IMR-90 (cell line): ENCODE data around the gene CYP4F2. TPM values are rescaled to one million over a fixed set of nuclear protein-coding genes. Genes with fewer than 3 reads are reported as not detected.

Experiments used
- ATAC-seq: fragments of 200-7000 bp; cut with Tn5 transposase; 2 replicates; pipeline ENCODE4 v1.9.1; 2020; ENCODE audit warnings: low read depth, mild to moderate bottlenecking, moderate library complexity
- BruUV-seq: library from RNA; stranded (reverse); fragments of 400-500 nt; replicated peaks from 2 replicates; lab custom pipeline; 2021; lab: Mats Ljungman, UMichigan
- CTCF ChIA-PET: fragments of 300-600 bp; formaldehyde crosslinking; extraction: SDS; loops from one replicate; lab custom pipeline; 2021; ENCODE audit warnings: antibody characterized with exemption; lab: Yijun Ruan, JAX
- POLR2A ChIA-PET: fragments of 300-600 bp; sonication (Branson Sonifier 250); formaldehyde crosslinking; loops from one replicate; lab custom pipeline; 2022; ENCODE audit warnings: antibody characterized with exemption; ENCODE audit not compliant: unreplicated experiment; lab: Charles Lee
- DNase-seq: peaks from one replicate; pipeline ENCODE4 v3.0.0; 2013
- H2AFZ ChIP-seq: replicated peaks from 2 replicates; pipeline ENCODE3; 2013; ENCODE audit warnings: low read length, mild to moderate bottlenecking; ENCODE audit not compliant: poor library complexity
- H2AK5ac ChIP-seq: 2 replicates; pipeline ENCODE4 v1.6.1; 2013; ENCODE audit warnings: low read depth, low read length, inconsistent platforms
- H2AK9ac ChIP-seq: replicated peaks from 2 replicates; pipeline ENCODE3; 2013; ENCODE audit warnings: mild to moderate bottlenecking, low read depth, low read length, moderate library complexity; ENCODE audit not compliant: poor library complexity
- H2BK120ac ChIP-seq: 2 replicates; pipeline ENCODE4 v1.6.1; 2013; ENCODE audit warnings: low read depth, low read length, inconsistent platforms
- H2BK15ac ChIP-seq: 3 replicates; pipeline ENCODE4 v1.6.1; 2013; ENCODE audit warnings: low read depth, low read length, inconsistent platforms
- H2BK20ac ChIP-seq: 2 replicates; pipeline ENCODE4 v1.6.1; 2013; ENCODE audit warnings: low read depth, mild to moderate bottlenecking, inconsistent platforms, low read length, moderate library complexity
- H2BK5ac ChIP-seq: 2 replicates; pipeline ENCODE4 v1.6.1; 2013; ENCODE audit warnings: mild to moderate bottlenecking, low read depth, low read length, inconsistent platforms; ENCODE audit not compliant: poor library complexity, severe bottlenecking
- H3K14ac ChIP-seq: replicated peaks from 2 replicates; pipeline ENCODE4 v1.6.1; 2013; ENCODE audit warnings: low read depth, low read length, inconsistent platforms
- H3K18ac ChIP-seq: 2 replicates; pipeline ENCODE4 v1.6.1; 2013; ENCODE audit warnings: low read depth, low read length, control low read depth
- H3K23ac ChIP-seq: 2 replicates; pipeline ENCODE4 v1.6.1; 2013; ENCODE audit warnings: low read depth, low read length, inconsistent platforms
- H3K27ac ChIP-seq: 2 replicates; pipeline ENCODE4 v1.5.1; 2013; ENCODE audit warnings: mild to moderate bottlenecking, control low read depth, low read length; ENCODE audit not compliant: insufficient read depth
- H3K27me3 ChIP-seq: 2 replicates; pipeline ENCODE4 v1.6.1; 2013; ENCODE audit warnings: low read length; ENCODE audit not compliant: control insufficient read depth, insufficient read depth
- H3K36me3 ChIP-seq: 2 replicates; pipeline ENCODE4 v1.6.1; 2013; ENCODE audit warnings: low read length, mixed read lengths; ENCODE audit not compliant: control insufficient read depth, insufficient read depth
- H3K4ac ChIP-seq: 2 replicates; pipeline ENCODE4 v1.6.1; 2013; ENCODE audit warnings: low read depth, low read length, inconsistent platforms
- H3K4me1 ChIP-seq: 2 replicates; pipeline ENCODE4 v1.6.1; 2013; ENCODE audit warnings: low read length, mixed read lengths; ENCODE audit not compliant: control insufficient read depth, insufficient read depth
- H3K4me2 ChIP-seq: 2 replicates; pipeline ENCODE4 v1.6.1; 2013; ENCODE audit warnings: low read depth, mild to moderate bottlenecking, control low read depth, low read length, moderate library complexity
- H3K4me3 ChIP-seq: 2 replicates; pipeline ENCODE4 v1.5.1; 2013; ENCODE audit warnings: low read depth, mild to moderate bottlenecking, control low read depth, low read length, moderate library complexity; ENCODE audit not compliant: insufficient read depth
- H3K56ac ChIP-seq: 2 replicates; pipeline ENCODE4 v1.6.1; 2013; ENCODE audit warnings: low read length, inconsistent platforms; ENCODE audit not compliant: insufficient read depth; ENCODE audit errors: extremely low read depth
- H3K79me1 ChIP-seq, 2 experiments: 2 replicates each; pipeline ENCODE4 v1.6.1; 2013; ENCODE audit warnings: low read length in 2 of 2, inconsistent platforms in 1 of 2, low read depth in 1 of 2
- H3K9ac ChIP-seq: 2 replicates; pipeline ENCODE4 v1.6.1; 2013; ENCODE audit warnings: low read depth, low read length, control low read depth
- H3K9me1 ChIP-seq: 2 replicates; pipeline ENCODE4 v1.6.1; 2013; ENCODE audit warnings: low read length, inconsistent platforms; ENCODE audit not compliant: insufficient read depth
- H3K9me3 ChIP-seq: 2 replicates; pipeline ENCODE4 v1.6.1; 2013; ENCODE audit warnings: low read length; ENCODE audit not compliant: control insufficient read depth, insufficient read depth
- H4K20me1 ChIP-seq: 2 replicates; pipeline ENCODE4 v1.6.1; 2013; ENCODE audit warnings: low read length, inconsistent platforms; ENCODE audit not compliant: insufficient read depth
- H4K5ac ChIP-seq: 2 replicates; pipeline ENCODE4 v1.6.1; 2013; ENCODE audit warnings: mild to moderate bottlenecking, low read depth, low read length, control low read depth
- H4K8ac ChIP-seq, 2 experiments: 2 replicates each; pipeline ENCODE4 v1.6.1; 2013; ENCODE audit warnings: low read depth in 2 of 2, low read length in 2 of 2, control low read depth in 1 of 2, inconsistent platforms in 1 of 2
- H4K91ac ChIP-seq: 2 replicates; pipeline ENCODE4 v1.6.1; 2013; ENCODE audit warnings: low read depth, low read length, inconsistent platforms; ENCODE audit not compliant: insufficient read depth
- MAFK ChIP-seq: IDR thresholded peaks from 2 replicates; pipeline ENCODE4 v1.6.1; 2012; ENCODE audit warnings: low read depth, low read length, improper control_type of control experiment
- WGBS, 2 experiments: methylation state at CpG; one replicate each; pipeline versions ENCODE4 v1.1.5 to v1.1.7; 2013; ENCODE audit warnings: missing lambda C conversion rate in 2 of 2; ENCODE audit not compliant: insufficient read length in 1 of 2; ENCODE audit errors: extremely low coverage in 2 of 2; 5-methylcytosine and 5-hydroxymethylcytosine counted together
- dilution Hi-C: fragments of 300-500 bp; cut with HindIII; formaldehyde crosslinking; loops from one replicate; pipeline ENCODE4 v1.14.3; 2018; ENCODE audit warnings: low sequenced_read_pairs; ENCODE audit not compliant: unreplicated experiment
- in situ Hi-C: fragments of 300-500 bp; cut with MboI; formaldehyde crosslinking; loops from 3 replicates; pipeline ENCODE4 v1.14.3; 2019; ENCODE audit warnings: low sequenced_read_pairs, inconsistent platforms, mixed read lengths
- intact Hi-C: fragments of 100-400 bp; cut with micrococcal nuclease; formaldehyde crosslinking; loops from 2 replicates; pipeline ENCODE4 v1.10.0; 2022
- polyA plus RNA-seq, 3 experiments: library from polyadenylated mRNA; depleted of rRNA; stranded (reverse); fragments of >200 nt; gene quantifications; 2 replicates each; pipeline ENCODE4 v1.2.3, GENCODE V29; 2012; ENCODE audit warnings: low replicate concordance in 1 of 3
- total RNA-seq: library from RNA; depleted of rRNA; stranded (reverse); fragments of >200 nt; gene quantifications from 2 replicates; pipeline ENCODE4 v1.2.3, GENCODE V29; 2012

CYP4F2 gene
- total and polyA plus RNA-seq, 2 of the 4 experiments (the other 2 are of a cell fraction) = not detected

DNA sequence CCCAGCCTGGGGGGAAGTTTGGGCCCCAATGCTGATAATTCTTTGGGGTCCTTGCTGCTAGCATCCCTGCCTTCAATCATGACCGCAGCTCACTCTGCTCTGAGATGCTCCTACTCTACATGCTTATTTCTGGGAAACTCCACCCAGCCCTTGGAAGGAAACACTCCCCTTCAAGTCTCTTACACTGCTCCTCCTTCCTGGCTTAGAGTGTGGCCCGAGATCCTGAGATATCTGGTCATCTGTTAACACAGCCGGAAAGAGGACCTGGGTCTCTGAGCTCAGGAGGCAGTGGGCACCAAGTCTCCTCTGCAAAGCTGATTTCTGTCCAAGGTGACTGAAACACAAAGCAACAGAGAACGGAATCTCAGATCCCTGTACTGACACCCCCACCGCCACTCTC is 33.0 kb downstream of the CYP4F2 start:
- Histone ChIP-seq H3K23ac (no peak overlapping the region), H4K91ac (no peak overlapping the region), H3K56ac (no peak overlapping the region), H3K18ac (no peak overlapping the region), H4K20me1 (no peaks in the 10 kb centered on the region), H3K4me1 (no peaks in the 10 kb centered on the region), H2BK20ac (no peak overlapping the region), H4K5ac (no peak overlapping the region), H3K27ac (no peak overlapping the region), H4K8ac (no peak overlapping the region), H3K36me3 (no peaks in the 10 kb centered on the region), H2AK5ac (no peak overlapping the region), H2BK5ac (no peak overlapping the region), H3K4ac (no peak overlapping the region), H2BK15ac (no peak overlapping the region), H3K9ac (no peak overlapping the region), H2BK120ac (no peak overlapping the region), H3K27me3 (no peaks in the 10 kb centered on the region), H2AFZ (no peak overlapping the region), H3K4me3 (no peak overlapping the region), H3K79me1 (no peaks in the 10 kb centered on the region), H2AK9ac (no peak overlapping the region), H3K9me1 (no peaks in the 10 kb centered on the region), H3K14ac (no peak overlapping the region), H3K4me2 (no peak overlapping the region), H3K9me3 (no peaks in the 10 kb centered on the region; the same call in 1 of the 2 replicates)
- 57% methylated on average over 1 of the region's 5 CpGs; no CpG with 5 or more reads in 1 of the 2 experiments for WGBS, 2 experiments
- no peak for ATAC-seq
- no peak for TF ChIP-seq MAFK
- ChIA-PET POLR2A (no interaction called here), CTCF (no interaction called here)
- no TSS peak for BruUV-seq
- dilution Hi-C loops = no loop called here
- intact Hi-C loops = no loop called here
- in situ Hi-C loops = no loop called here
- no peak for DNase-seq
